ENCODE measurements around the gene CD2AP.

Gene CD2AP

GRCh38 chr6:47599512-47599911 lies 121.9 kb downstream of the CD2AP start:
- Histone ChIP-seq H3K4me3 (IDR thresholded peaks at IDR 0.05; ENCODE audit: insufficient read depth, low read depth, low read length) (no peak overlapping the region), H3K79me2 (ENCODE audit: insufficient read depth, low read depth) (no peaks in the 10 kb centered on the region), H3K9ac (no peak overlapping the region), H3K27me3 (ENCODE audit: insufficient read depth, low read depth) (no peaks in the 10 kb centered on the region), H3K36me3 (ENCODE audit: insufficient read depth) (peaks cover 3% of the 10 kb centered on the region; the same call in 1 of the 2 replicates), H4K20me1 (ENCODE audit: insufficient read depth) (no peaks in the 10 kb centered on the region), H3K4me2 (no peak overlapping the region), H3K27ac (no peak overlapping the region), H2AFZ (ENCODE audit: low read depth) (no peak overlapping the region), H3K4me1 (ENCODE audit: low read depth, poor library complexity, severe bottlenecking) (no peaks in the 10 kb centered on the region)
- TF ChIP-seq CTCF (conservative IDR thresholded peaks at IDR 0.05; ENCODE audit: low read depth, low read length): no peak

GRCh38 chr6:47603227-47603626 lies 125.6 kb downstream of the CD2AP start:
- no peaks in the 10 kb centered on the region for H3K79me2 ChIP-seq (ENCODE audit: insufficient read depth, low read depth)
- H3K4me3 ChIP-seq (IDR thresholded peaks at IDR 0.05; ENCODE audit: insufficient read depth, low read depth, low read length): no peak overlapping the region
- no peak overlapping the region for H3K4me2 ChIP-seq
- no peaks in the 10 kb centered on the region for H3K27me3 ChIP-seq (ENCODE audit: insufficient read depth, low read depth)
- H3K27ac ChIP-seq: no peak overlapping the region
- no peak overlapping the region for H3K9ac ChIP-seq
- TF ChIP-seq CTCF (conservative IDR thresholded peaks at IDR 0.05; ENCODE audit: low read depth, low read length): no peak
- H2AFZ ChIP-seq (ENCODE audit: low read depth): no peak overlapping the region
- H3K36me3 ChIP-seq (ENCODE audit: insufficient read depth): no peaks in the 10 kb centered on the region
- H3K4me1 ChIP-seq (ENCODE audit: low read depth, poor library complexity, severe bottlenecking): no peaks in the 10 kb centered on the region
- no peaks in the 10 kb centered on the region for H4K20me1 ChIP-seq (ENCODE audit: insufficient read depth)

- no peak for TF ChIP-seq CTCF (conservative IDR thresholded peaks at IDR 0.05; ENCODE audit: low read depth, low read length)
- Histone ChIP-seq H3K4me1 (ENCODE audit: low read depth, poor library complexity, severe bottlenecking) (no peaks in the 10 kb centered on the region), H3K4me2 (no peak overlapping the region), H3K36me3 (ENCODE audit: insufficient read depth) (peaks cover 4% of the 10 kb centered on the region; the same call in 1 of the 2 replicates), H3K27ac (no peak overlapping the region), H4K20me1 (ENCODE audit: insufficient read depth) (no peaks in the 10 kb centered on the region), H2AFZ (ENCODE audit: low read depth) (no peak overlapping the region), H3K27me3 (ENCODE audit: insufficient read depth, low read depth) (no peaks in the 10 kb centered on the region), H3K79me2 (ENCODE audit: insufficient read depth, low read depth) (no peaks in the 10 kb centered on the region), H3K4me3 (IDR thresholded peaks at IDR 0.05; ENCODE audit: insufficient read depth, low read depth, low read length) (no peak overlapping the region), H3K9ac (no peak overlapping the region)
Observed at GRCh38 chr6:47603995-47604394, 126.4 kb downstream of the CD2AP start.

- no peak overlapping the region for H3K27ac ChIP-seq
- H3K9ac ChIP-seq: no peak overlapping the region
- no peak for TF ChIP-seq CTCF (conservative IDR thresholded peaks at IDR 0.05; ENCODE audit: low read depth, low read length)
- H3K4me1 ChIP-seq (ENCODE audit: low read depth, poor library complexity, severe bottlenecking): no peaks in the 10 kb centered on the region
- H3K79me2 ChIP-seq (ENCODE audit: insufficient read depth, low read depth): no peaks in the 10 kb centered on the region
- no peaks in the 10 kb centered on the region for H3K27me3 ChIP-seq (ENCODE audit: insufficient read depth, low read depth)
- H3K4me3 ChIP-seq (IDR thresholded peaks at IDR 0.05; ENCODE audit: insufficient read depth, low read depth, low read length): no peak overlapping the region
- H2AFZ ChIP-seq (ENCODE audit: low read depth): no peak overlapping the region
- no peak overlapping the region for H3K4me2 ChIP-seq
- H4K20me1 ChIP-seq (ENCODE audit: insufficient read depth): no peaks in the 10 kb centered on the region
- H3K36me3 ChIP-seq (ENCODE audit: insufficient read depth): no peaks in the 10 kb centered on the region
Observed at GRCh38 chr6:47621838-47622449, 144.4 kb downstream of the CD2AP start.
